Measurements from ENCODE around the gene LIMCH1. TPM values are rescaled to one million over a fixed set of nuclear protein-coding genes. Genes with fewer than 3 reads are reported as not detected.

LIMCH1 gene
- total RNA-seq, 1 donor: 9.0 TPM

DNA sequence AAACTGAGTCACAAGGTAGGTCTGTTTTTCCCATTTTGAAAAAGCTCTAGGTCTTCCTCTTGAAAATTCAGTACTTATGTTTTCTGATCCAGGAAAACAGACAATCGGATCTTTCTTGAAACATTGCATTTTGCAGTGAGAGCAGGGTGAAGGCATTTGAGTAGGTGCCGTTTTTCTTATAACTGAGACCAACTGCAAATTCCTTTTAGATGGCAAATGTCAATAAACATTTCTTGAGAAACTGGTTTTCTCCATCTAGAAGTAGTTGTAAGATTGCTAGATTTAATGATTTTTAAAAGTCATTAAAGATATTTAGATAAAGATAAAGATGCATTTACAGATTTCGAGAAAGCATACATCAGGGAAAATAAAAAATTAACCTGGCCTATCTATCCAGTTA, 118.1 kb downstream of the LIMCH1 start:
- H3K4me1 ChIP-seq (ENCODE audit: insufficient read depth, low read length): no peaks in the 10 kb centered on the region
- no peak overlapping the region for H3K4me3 ChIP-seq (ENCODE audit: insufficient read depth, low read length)
- no peaks in the 10 kb centered on the region for H3K27me3 ChIP-seq (ENCODE audit: insufficient read depth, low read length)
- no peaks in the 10 kb centered on the region for H4K20me1 ChIP-seq (ENCODE audit: insufficient read depth, low read length)
- H3K79me2 ChIP-seq (ENCODE audit: insufficient read depth, low read length): no peaks in the 10 kb centered on the region
- no peaks in the 10 kb centered on the region for H3K36me3 ChIP-seq (ENCODE audit: insufficient read depth, low read length)
- no peaks in the 10 kb centered on the region for H3K9me3 ChIP-seq (ENCODE audit: low read depth, low read length)
- H3K4me2 ChIP-seq (ENCODE audit: insufficient read depth, low read length): no peak overlapping the region
- no peak overlapping the region for H2AFZ ChIP-seq (ENCODE audit: low read length)
- no peak overlapping the region for H3K27ac ChIP-seq (ENCODE audit: low read depth, low read length)
- no peak for DNase-seq (ENCODE audit: insufficient read length, low spot score, missing footprints)
- TF ChIP-seq, protein P1, sequence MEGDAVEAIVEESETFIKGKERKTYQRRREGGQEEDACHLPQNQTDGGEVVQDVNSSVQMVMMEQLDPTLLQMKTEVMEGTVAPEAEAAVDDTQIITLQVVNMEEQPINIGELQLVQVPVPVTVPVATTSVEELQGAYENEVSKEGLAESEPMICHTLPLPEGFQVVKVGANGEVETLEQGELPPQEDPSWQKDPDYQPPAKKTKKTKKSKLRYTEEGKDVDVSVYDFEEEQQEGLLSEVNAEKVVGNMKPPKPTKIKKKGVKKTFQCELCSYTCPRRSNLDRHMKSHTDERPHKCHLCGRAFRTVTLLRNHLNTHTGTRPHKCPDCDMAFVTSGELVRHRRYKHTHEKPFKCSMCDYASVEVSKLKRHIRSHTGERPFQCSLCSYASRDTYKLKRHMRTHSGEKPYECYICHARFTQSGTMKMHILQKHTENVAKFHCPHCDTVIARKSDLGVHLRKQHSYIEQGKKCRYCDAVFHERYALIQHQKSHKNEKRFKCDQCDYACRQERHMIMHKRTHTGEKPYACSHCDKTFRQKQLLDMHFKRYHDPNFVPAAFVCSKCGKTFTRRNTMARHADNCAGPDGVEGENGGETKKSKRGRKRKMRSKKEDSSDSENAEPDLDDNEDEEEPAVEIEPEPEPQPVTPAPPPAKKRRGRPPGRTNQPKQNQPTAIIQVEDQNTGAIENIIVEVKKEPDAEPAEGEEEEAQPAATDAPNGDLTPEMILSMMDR (IDR thresholded peaks at IDR 0.05; ENCODE audit: extremely low read depth, low read depth, low read length): no peak

- no peaks in the 10 kb centered on the region for H3K27me3 ChIP-seq (ENCODE audit: insufficient read depth, low read length)
- no peaks in the 10 kb centered on the region for H3K36me3 ChIP-seq (ENCODE audit: insufficient read depth, low read length)
- no peaks in the 10 kb centered on the region for H4K20me1 ChIP-seq (ENCODE audit: insufficient read depth, low read length)
- no peaks in the 10 kb centered on the region for H3K4me1 ChIP-seq (ENCODE audit: insufficient read depth, low read length)
- H3K79me2 ChIP-seq (ENCODE audit: insufficient read depth, low read length): no peaks in the 10 kb centered on the region
- no peak for DNase-seq (ENCODE audit: insufficient read length, low spot score, missing footprints)
- no peak overlapping the region for H2AFZ ChIP-seq (ENCODE audit: low read length)
- no peak overlapping the region for H3K27ac ChIP-seq (ENCODE audit: low read depth, low read length)
- no peak overlapping the region for H3K4me3 ChIP-seq (ENCODE audit: insufficient read depth, low read length)
- TF ChIP-seq, protein P1 (IDR thresholded peaks at IDR 0.05; ENCODE audit: extremely low read depth, low read depth, low read length): no peak
- H3K4me2 ChIP-seq (ENCODE audit: insufficient read depth, low read length): no peak overlapping the region
- H3K9me3 ChIP-seq (ENCODE audit: low read depth, low read length): no peaks in the 10 kb centered on the region
These were observed 118.9 kb downstream of the LIMCH1 start for GRCh38 chr4:41656572-41657520.

DNA sequence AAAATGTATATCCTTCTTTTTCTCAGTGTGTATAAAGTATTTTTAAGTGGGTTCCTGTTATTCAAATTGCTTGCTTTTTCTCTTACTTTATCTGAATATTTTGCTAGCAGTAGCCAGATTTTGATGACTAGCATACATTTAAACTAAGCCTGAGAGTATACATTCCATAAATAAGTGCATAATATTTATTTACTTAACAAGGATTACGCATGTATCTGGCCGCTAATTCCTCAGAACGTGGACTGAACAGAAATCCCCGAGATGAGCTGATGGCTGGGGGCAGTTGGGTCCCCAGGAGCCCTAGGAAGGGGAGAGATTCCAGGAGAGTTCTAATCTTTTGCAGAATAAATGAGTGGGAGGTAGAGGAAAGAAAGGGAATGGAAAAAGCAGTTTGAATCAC, 119.6 kb downstream of the LIMCH1 start:
- no peak overlapping the region for H2AFZ ChIP-seq (ENCODE audit: low read length)
- no peak overlapping the region for H3K4me3 ChIP-seq (ENCODE audit: insufficient read depth, low read length)
- H3K9me3 ChIP-seq (ENCODE audit: low read depth, low read length): no peaks in the 10 kb centered on the region
- H3K36me3 ChIP-seq (ENCODE audit: insufficient read depth, low read length): no peaks in the 10 kb centered on the region
- no peaks in the 10 kb centered on the region for H3K79me2 ChIP-seq (ENCODE audit: insufficient read depth, low read length)
- no peak overlapping the region for H3K27ac ChIP-seq (ENCODE audit: low read depth, low read length)
- no peaks in the 10 kb centered on the region for H3K27me3 ChIP-seq (ENCODE audit: insufficient read depth, low read length)
- H3K4me2 ChIP-seq (ENCODE audit: insufficient read depth, low read length): no peak overlapping the region
- DNase-seq (ENCODE audit: insufficient read length, low spot score, missing footprints): no peak
- TF ChIP-seq, protein P1 (IDR thresholded peaks at IDR 0.05; ENCODE audit: extremely low read depth, low read depth, low read length): no peak
- H4K20me1 ChIP-seq (ENCODE audit: insufficient read depth, low read length): no peaks in the 10 kb centered on the region
- no peaks in the 10 kb centered on the region for H3K4me1 ChIP-seq (ENCODE audit: insufficient read depth, low read length)

DNA sequence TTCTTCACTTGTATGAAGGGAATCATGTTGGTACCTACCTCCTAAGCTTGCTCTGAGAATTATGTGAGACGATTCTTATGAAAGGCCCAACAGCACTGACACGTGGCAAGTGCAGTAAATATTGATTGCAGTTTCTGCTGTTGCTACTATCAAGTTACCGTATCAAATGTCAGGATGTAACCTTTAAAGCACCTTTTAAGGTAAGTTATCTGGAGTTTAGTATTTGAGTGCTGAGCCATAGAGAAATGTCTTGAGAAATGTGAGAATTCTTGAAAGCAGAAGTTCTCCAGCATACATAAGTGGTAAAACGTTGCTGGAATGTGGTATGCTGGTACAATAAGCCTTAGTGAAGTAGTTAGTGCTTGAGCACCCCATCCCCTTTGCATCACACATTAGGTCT, 120.2 kb downstream of the LIMCH1 start:
- H3K79me2 ChIP-seq (ENCODE audit: insufficient read depth, low read length): no peaks in the 10 kb centered on the region
- no peak for DNase-seq (ENCODE audit: insufficient read length, low spot score, missing footprints)
- H3K4me3 ChIP-seq (ENCODE audit: insufficient read depth, low read length): no peak overlapping the region
- no peaks in the 10 kb centered on the region for H3K27me3 ChIP-seq (ENCODE audit: insufficient read depth, low read length)
- H4K20me1 ChIP-seq (ENCODE audit: insufficient read depth, low read length): no peaks in the 10 kb centered on the region
- H3K36me3 ChIP-seq (ENCODE audit: insufficient read depth, low read length): no peaks in the 10 kb centered on the region
- no peaks in the 10 kb centered on the region for H3K4me1 ChIP-seq (ENCODE audit: insufficient read depth, low read length)
- no peak overlapping the region for H3K4me2 ChIP-seq (ENCODE audit: insufficient read depth, low read length)
- no peak overlapping the region for H3K27ac ChIP-seq (ENCODE audit: low read depth, low read length)
- H2AFZ ChIP-seq (ENCODE audit: low read length): no peak overlapping the region
- no peaks in the 10 kb centered on the region for H3K9me3 ChIP-seq (ENCODE audit: low read depth, low read length)
- TF ChIP-seq, protein P1 (IDR thresholded peaks at IDR 0.05; ENCODE audit: extremely low read depth, low read depth, low read length): no peak

Data from osteoblast (primary cell).